Measurements from ENCODE around the gene ERBB4.

Gene ERBB4

GRCh38 chr2:211986313-211986712 lies 552.3 kb downstream of the ERBB4 start:
- TF ChIP-seq SPI1 (IDR thresholded peaks at IDR 0.05; ENCODE audit: low read depth, low read length), result no peak
- TF ChIP-seq POLR2AphosphoS5 (IDR thresholded peaks at IDR 0.05; ENCODE audit: low read depth, low read length), result no peak
- no peak for TF ChIP-seq TAF1 (IDR thresholded peaks at IDR 0.05; ENCODE audit: low read depth, low read length)
- no peak for TF ChIP-seq POU2F2 (IDR thresholded peaks at IDR 0.05; ENCODE audit: low read depth, low read length)
- TF ChIP-seq PAX5 (IDR thresholded peaks at IDR 0.05; ENCODE audit: insufficient read depth, low read length, severe bottlenecking), result no peak
- TF ChIP-seq POLR2A (IDR thresholded peaks at IDR 0.05; ENCODE audit: low read depth, low read length), result no peak
- FAIRE-seq (no peak), DNase-seq (ENCODE audit: insufficient read length, low spot score) (no peak)

- no peak for TF ChIP-seq POLR2AphosphoS5 (IDR thresholded peaks at IDR 0.05; ENCODE audit: low read depth, low read length)
- TF ChIP-seq POLR2A (IDR thresholded peaks at IDR 0.05; ENCODE audit: low read depth, low read length), result no peak
- no peak for TF ChIP-seq PAX5 (IDR thresholded peaks at IDR 0.05; ENCODE audit: insufficient read depth, low read length, severe bottlenecking)
- no peak for TF ChIP-seq TAF1 (IDR thresholded peaks at IDR 0.05; ENCODE audit: low read depth, low read length)
- no peak for TF ChIP-seq SPI1 (IDR thresholded peaks at IDR 0.05; ENCODE audit: low read depth, low read length)
- no peak for TF ChIP-seq POU2F2 (IDR thresholded peaks at IDR 0.05; ENCODE audit: low read depth, low read length)
- no peak for FAIRE-seq
These were observed 553.2 kb downstream of the ERBB4 start for GRCh38 chr2:211985393-211985792.

GRCh38 chr2:211982162-211982561 lies 556.4 kb downstream of the ERBB4 start:
- DNase-seq (ENCODE audit: insufficient read length, low spot score) (no peak), FAIRE-seq (no peak)
- TF ChIP-seq PAX5 (IDR thresholded peaks at IDR 0.05; ENCODE audit: insufficient read depth, low read length, severe bottlenecking) (no peak), TAF1 (IDR thresholded peaks at IDR 0.05; ENCODE audit: low read depth, low read length) (no peak), POLR2A (IDR thresholded peaks at IDR 0.05; ENCODE audit: low read depth, low read length) (no peak), POLR2AphosphoS5 (IDR thresholded peaks at IDR 0.05; ENCODE audit: low read depth, low read length) (no peak), SPI1 (IDR thresholded peaks at IDR 0.05; ENCODE audit: low read depth, low read length) (no peak), POU2F2 (IDR thresholded peaks at IDR 0.05; ENCODE audit: low read depth, low read length) (no peak)

More at GRCh38 chr2:211985393-211985792, 553.2 kb downstream of the ERBB4 start:
- no peak for DNase-seq (ENCODE audit: insufficient read length, low spot score)

- no peak for FAIRE-seq
- TF ChIP-seq TAF1 (IDR thresholded peaks at IDR 0.05; ENCODE audit: low read depth, low read length) (no peak), POLR2AphosphoS5 (IDR thresholded peaks at IDR 0.05; ENCODE audit: low read depth, low read length) (no peak), POLR2A (IDR thresholded peaks at IDR 0.05; ENCODE audit: low read depth, low read length) (no peak), PAX5 (IDR thresholded peaks at IDR 0.05; ENCODE audit: insufficient read depth, low read length, severe bottlenecking) (no peak), SPI1 (IDR thresholded peaks at IDR 0.05; ENCODE audit: low read depth, low read length) (no peak), POU2F2 (IDR thresholded peaks at IDR 0.05; ENCODE audit: low read depth, low read length) (no peak)
- DNase-seq (ENCODE audit: insufficient read length, low spot score), result no peak
These were observed 557.2 kb downstream of the ERBB4 start for GRCh38 chr2:211981451-211981850.

- no peak for DNase-seq (ENCODE audit: insufficient read length, low spot score)
- no peak for FAIRE-seq
- TF ChIP-seq SPI1 (IDR thresholded peaks at IDR 0.05; ENCODE audit: low read depth, low read length), result no peak
- no peak for TF ChIP-seq POU2F2 (IDR thresholded peaks at IDR 0.05; ENCODE audit: low read depth, low read length)
- no peak for TF ChIP-seq POLR2AphosphoS5 (IDR thresholded peaks at IDR 0.05; ENCODE audit: low read depth, low read length)
- no peak for TF ChIP-seq PAX5 (IDR thresholded peaks at IDR 0.05; ENCODE audit: insufficient read depth, low read length, severe bottlenecking)
- no peak for TF ChIP-seq POLR2A (IDR thresholded peaks at IDR 0.05; ENCODE audit: low read depth, low read length)
- no peak for TF ChIP-seq TAF1 (IDR thresholded peaks at IDR 0.05; ENCODE audit: low read depth, low read length)
These were observed 562.5 kb downstream of the ERBB4 start for GRCh38 chr2:211976076-211976475.

GRCh38 chr2:211967234-211967633 lies 571.4 kb downstream of the ERBB4 start:
- DNase-seq (ENCODE audit: insufficient read length, low spot score) (no peak), FAIRE-seq (no peak)
- no peak for TF ChIP-seq TAF1 (IDR thresholded peaks at IDR 0.05; ENCODE audit: low read depth, low read length)
- TF ChIP-seq POLR2A (IDR thresholded peaks at IDR 0.05; ENCODE audit: low read depth, low read length), result no peak
- no peak for TF ChIP-seq SPI1 (IDR thresholded peaks at IDR 0.05; ENCODE audit: low read depth, low read length)

- no peak for DNase-seq (ENCODE audit: insufficient read length, low spot score)
- TF ChIP-seq PAX5 (IDR thresholded peaks at IDR 0.05; ENCODE audit: insufficient read depth, low read length, severe bottlenecking) (no peak), POU2F2 (IDR thresholded peaks at IDR 0.05; ENCODE audit: low read depth, low read length) (no peak), POLR2AphosphoS5 (IDR thresholded peaks at IDR 0.05; ENCODE audit: low read depth, low read length) (no peak), POLR2A (IDR thresholded peaks at IDR 0.05; ENCODE audit: low read depth, low read length) (no peak), SPI1 (IDR thresholded peaks at IDR 0.05; ENCODE audit: low read depth, low read length) (no peak), TAF1 (IDR thresholded peaks at IDR 0.05; ENCODE audit: low read depth, low read length) (no peak)
- no peak for FAIRE-seq
These were observed 574.6 kb downstream of the ERBB4 start for GRCh38 chr2:211963969-211964368.

GRCh38 chr2:211957799-211958198 lies 580.8 kb downstream of the ERBB4 start:
- TF ChIP-seq POLR2AphosphoS5 (IDR thresholded peaks at IDR 0.05; ENCODE audit: low read depth, low read length) (no peak), PAX5 (IDR thresholded peaks at IDR 0.05; ENCODE audit: insufficient read depth, low read length, severe bottlenecking) (no peak), TAF1 (IDR thresholded peaks at IDR 0.05; ENCODE audit: low read depth, low read length) (no peak), POU2F2 (IDR thresholded peaks at IDR 0.05; ENCODE audit: low read depth, low read length) (no peak), POLR2A (IDR thresholded peaks at IDR 0.05; ENCODE audit: low read depth, low read length) (no peak), SPI1 (IDR thresholded peaks at IDR 0.05; ENCODE audit: low read depth, low read length) (no peak)
- FAIRE-seq, result no peak
- no peak for DNase-seq (ENCODE audit: insufficient read length, low spot score)

- TF ChIP-seq SPI1 (IDR thresholded peaks at IDR 0.05; ENCODE audit: low read depth, low read length) (no peak), PAX5 (IDR thresholded peaks at IDR 0.05; ENCODE audit: insufficient read depth, low read length, severe bottlenecking) (no peak)
- FAIRE-seq (no peak), DNase-seq (ENCODE audit: insufficient read length, low spot score) (no peak)
These were observed 583.0 kb downstream of the ERBB4 start for GRCh38 chr2:211955648-211956047.

- no peak for FAIRE-seq
- no peak for TF ChIP-seq TAF1 (IDR thresholded peaks at IDR 0.05; ENCODE audit: low read depth, low read length)
- TF ChIP-seq POU2F2 (IDR thresholded peaks at IDR 0.05; ENCODE audit: low read depth, low read length), result no peak
- no peak for TF ChIP-seq PAX5 (IDR thresholded peaks at IDR 0.05; ENCODE audit: insufficient read depth, low read length, severe bottlenecking)
- no peak for TF ChIP-seq POLR2AphosphoS5 (IDR thresholded peaks at IDR 0.05; ENCODE audit: low read depth, low read length)
- DNase-seq (ENCODE audit: insufficient read length, low spot score), result no peak
These were observed 589.7 kb downstream of the ERBB4 start for GRCh38 chr2:211948932-211949331.

All from GM12891 (cell line).